SIG-M5 treated with dmso at 0.1 percent for 504 hours (cell line): ENCODE measurements around the gene UMODL1.

ENCODE experiments used
- DNase-seq: peaks from one replicate; lab custom pipeline; 2025; ENCODE audit not compliant: unreplicated experiment; lab: John Stamatoyannopoulos, UW

Gene UMODL1

GRCh38 chr21:42038826-42039425 is 32.2 kb upstream of the UMODL1 start:
- DNase-seq, result no peak

- DNase-seq, result no peak
Observed at GRCh38 chr21:42039470-42039901, 31.6 kb upstream of the UMODL1 start.

- no peak for DNase-seq
Observed at GRCh38 chr21:42039911-42040351, 31.2 kb upstream of the UMODL1 start.

GRCh38 chr21:42040411-42041180 is 30.5 kb upstream of the UMODL1 start:
- DNase-seq, result no peak

DNA sequence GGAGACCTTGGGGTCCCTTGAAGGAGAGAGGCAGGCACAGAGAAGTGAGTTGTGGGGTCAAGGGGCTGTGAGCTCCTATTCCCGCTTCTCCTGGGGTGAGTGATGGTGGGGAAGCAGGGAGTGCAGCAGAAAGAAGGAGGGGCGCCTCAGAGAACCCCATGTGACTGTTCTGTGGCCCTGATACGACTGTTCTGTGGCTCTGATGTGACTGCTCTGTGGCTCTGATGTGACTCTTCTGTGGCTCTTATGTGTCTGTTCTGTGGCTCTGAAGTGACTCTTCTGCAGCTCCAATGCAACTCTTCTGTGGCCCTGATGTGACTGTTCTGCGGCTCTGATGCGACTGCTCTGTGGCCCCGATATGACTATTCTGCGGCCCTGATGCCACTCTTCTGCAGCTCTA is 29.9 kb upstream of the UMODL1 start:
- DNase-seq, result no peak

DNA sequence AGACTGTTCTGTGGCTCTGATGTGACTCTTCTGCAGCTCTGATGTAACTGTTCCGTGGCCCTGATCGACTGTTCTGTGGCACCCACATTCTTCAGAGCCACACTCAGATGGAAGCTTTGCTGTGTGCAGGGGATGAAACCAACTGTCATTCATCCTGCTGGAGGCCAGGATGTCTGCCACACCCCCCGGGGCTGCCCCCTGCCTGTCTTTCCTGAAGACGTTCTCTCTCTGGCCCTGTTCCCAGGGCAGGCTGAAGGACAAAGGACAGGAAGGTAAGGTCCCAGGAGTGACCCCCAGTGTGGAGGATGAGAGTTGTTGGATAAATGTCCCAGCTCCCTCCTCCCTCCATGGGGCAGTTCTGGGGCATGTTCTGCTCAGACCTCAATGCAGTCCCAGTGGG is 29.4 kb upstream of the UMODL1 start:
- no peak for DNase-seq

- DNase-seq, result no peak
Observed at GRCh38 chr21:42042651-42043050, 28.5 kb upstream of the UMODL1 start.

DNA sequence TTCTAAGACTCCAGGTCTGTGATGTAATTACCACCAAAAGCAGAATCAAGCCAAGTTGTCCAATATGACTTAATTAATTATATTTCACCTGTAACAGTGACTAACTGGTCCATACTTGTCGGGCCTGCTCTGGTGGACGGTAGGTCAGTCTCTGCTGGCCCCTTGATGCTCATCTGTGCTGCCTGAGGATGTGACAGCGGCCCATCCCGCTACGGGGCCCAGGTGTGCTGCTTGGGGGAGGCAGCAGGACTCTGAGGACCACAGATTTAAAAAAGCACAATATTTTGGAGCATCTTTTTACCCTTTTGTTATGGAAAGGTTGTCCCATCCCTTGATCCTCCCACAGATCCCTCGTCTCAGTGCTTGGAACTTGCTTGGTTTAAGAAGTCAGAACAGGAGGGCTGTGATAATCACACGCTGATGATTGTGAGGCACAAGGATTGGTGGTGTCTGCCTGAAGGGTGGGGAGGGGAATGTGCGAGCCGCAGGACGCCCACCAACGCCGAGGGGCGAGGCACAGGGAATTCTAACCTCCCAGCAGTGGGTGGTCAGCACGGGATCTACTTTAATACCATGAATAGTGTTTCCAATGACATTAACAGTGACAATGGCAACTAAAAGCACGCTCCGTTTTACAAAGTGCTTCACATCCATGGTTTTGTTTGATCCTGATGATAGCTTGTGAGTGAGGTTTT is 27.8 kb upstream of the UMODL1 start:
- DNase-seq, result no peak

- DNase-seq, result no peak
Observed at GRCh38 chr21:42043961-42044360, 27.2 kb upstream of the UMODL1 start.

- peak; percentile 24 for DNase-seq
Observed at GRCh38 chr21:42044871-42045495, 26.1 kb upstream of the UMODL1 start.

DNA sequence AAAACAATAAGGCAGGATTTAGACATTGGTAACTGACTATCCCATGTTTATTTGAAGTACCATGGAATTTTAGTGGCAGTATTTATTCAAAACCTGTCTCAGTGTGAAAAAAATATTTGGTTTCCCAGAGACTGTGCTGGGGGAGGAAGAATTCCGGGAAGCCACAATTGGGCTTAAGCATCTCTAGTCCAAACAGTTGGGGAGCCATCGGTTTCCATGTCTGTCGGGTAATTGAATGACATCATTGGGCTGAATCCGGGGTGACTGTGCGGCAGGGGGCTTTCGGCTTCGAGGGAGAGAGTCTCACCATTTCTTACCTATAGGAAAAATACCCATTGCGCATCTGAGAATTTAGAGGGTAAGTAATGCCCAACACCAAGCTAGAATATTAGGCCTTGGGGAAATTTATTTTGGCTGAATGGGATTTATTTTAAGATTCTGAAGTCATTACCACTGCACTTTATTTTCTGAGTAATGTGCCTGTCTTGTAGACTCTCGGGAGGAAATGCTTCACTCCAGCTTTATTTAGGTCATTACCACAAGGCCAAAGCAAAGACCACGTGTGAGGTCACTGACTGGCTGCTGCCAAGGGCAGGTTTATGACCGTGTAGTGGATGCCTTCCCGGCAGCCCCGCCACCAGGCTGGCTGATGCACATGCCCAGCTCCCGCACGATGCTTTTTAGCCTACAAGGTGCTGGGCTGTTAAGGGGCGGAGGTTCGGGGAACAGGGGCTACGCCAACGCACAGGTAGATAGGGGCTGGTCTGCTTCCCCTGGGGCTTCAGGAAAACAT is 23.1 kb upstream of the UMODL1 start:
- DNase-seq, result no peak

DNA sequence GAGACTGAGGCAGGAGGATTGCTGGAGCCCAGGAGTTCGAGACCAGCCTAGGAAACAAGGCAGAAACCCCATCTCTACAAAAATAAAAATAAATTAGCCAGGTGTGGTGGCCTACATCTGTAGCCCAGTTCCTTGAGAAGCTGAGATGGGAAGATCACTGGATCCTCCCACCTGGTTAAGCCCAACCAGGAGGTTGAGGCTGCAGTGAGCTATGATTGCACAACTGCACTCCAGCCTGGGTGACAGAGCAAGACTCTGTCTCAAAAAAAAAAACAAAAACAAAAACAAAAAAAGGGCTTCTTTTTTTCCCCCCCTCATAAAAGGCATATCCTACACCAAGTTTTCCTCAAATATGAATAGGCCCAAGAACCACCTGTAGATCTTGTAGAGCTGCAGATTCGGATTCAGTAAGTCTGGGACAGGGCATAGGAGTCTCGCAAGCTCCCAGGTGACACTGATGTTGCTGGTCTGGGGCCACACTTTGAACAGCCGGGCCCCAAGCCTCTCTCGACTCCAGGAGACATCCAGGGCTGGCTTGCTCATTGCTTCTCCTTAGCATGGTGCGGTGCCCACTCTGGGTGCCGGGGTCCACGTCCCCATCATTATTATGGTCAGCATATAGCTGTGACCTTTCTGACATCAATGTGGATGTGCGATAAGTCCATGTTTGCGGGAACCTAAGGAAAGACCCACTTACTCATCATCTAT is 22.1 kb upstream of the UMODL1 start:
- no peak for DNase-seq

DNA sequence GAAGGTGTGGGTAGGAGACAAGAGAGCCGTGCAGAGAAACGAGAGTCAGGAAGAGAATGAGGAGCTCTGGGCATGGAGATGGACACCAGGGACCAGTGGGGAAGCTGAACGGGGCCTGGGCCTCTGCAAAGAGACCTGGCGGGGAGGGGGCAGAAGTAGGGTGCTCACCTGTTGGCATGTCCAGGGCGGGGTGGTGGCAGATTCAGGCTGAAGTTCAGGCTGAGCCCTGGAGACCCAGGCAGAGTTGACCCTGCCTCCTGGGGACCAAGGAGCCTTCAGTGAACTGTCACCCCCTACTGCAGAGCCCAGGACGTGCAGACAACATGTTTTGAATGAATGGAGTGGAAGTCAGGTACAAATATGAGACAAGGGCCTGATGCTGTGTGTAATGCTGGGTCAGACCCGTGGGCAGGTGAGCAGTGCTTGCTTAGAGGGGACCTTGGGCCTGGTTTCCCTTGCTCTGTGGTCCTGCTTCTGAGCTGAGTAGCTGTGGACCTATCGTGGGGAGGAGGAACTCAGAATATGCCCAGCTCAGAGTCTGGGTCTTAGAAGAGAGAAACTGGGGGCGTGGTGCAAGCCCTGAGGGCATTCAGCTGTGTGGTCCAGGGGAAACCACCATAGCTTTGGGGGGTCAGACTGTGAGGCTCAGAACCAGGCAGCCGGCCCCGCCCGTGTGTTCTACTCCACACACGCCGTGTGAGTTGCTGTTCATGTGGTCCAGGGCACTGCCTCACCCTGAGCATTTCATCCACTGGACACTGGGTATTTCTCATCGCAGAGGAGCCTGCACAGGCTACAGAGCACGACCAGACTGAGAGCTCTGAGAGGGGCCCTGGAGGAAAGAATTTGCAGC is 21.3 kb upstream of the UMODL1 start:
- no peak for DNase-seq

DNA sequence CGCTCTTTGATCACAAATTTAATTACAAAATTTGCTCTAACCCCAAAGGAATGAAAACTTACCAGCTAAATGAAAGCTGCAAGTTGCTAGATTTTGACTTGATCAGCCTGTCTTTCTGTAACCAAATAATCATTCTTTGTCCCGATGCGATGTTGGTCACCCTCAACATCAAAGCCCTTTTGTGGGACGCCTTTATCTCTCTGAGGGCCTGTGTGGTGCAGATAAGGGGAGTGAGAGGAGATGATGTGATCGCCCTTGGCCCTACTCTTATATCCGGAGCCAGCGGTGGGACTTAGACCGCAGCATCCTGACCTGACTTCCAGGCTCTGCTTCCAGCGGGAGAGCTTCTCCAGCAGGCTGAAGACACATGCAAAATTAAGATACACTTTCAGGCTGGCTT is 19.3 kb upstream of the UMODL1 start:
- no peak for DNase-seq

GRCh38 chr21:42055425-42055824 is 15.7 kb upstream of the UMODL1 start:
- no peak for DNase-seq

DNA sequence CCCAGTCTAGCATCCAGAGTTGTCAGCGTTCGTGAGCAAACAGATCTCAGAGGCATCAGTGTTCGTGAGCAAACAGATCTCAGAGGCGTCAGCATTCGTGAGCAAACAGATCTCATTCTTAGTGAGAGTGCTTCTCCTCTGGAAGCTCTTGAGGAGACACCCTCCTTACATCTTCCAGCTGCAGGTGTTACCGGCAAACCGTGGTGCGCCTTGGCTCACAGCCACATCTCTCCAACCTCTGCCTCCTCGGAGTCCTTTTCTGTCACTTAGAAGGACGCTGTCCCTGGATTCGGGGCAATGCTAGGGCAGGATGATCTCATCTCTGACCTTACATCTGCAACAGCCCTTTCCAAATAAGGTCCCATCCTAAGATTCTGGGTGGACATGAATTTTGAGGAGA is 14.6 kb upstream of the UMODL1 start:
- peak; percentile 36 for DNase-seq

DNA sequence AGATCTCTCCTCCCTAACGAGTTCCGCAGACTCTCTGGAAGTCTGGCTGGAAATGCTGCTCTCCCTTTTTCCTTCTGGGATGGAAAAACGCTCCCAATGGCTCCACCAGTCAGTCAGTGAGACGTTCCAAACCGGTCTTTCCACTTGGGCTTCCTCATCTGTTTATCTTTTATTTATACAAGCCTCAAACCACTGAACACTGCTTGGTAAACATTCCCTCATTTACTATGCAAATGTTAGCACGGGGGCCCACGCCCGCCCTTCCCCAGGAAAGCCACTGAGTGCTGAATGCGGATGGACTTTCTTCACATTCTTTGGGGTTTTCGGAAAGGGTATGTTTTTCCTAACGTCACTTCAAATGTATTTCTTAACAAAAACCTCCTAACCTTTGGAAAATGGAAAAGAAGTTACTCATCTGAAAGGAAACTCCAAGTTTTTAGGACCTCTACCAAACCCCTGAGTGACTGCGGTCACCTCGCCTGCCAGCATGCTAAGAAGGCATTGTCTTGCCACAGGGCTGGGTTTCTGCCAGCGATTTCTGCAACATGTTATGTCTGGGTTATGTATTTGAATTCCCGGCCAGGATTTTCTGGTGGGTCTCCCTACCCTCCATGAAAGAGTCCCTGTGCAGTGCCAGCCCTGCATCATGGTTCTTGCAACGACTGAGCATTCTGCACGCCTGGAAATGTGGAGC is 14.0 kb upstream of the UMODL1 start:
- peak; percentile 80 for DNase-seq

- DNase-seq, result no peak
Observed at GRCh38 chr21:42057851-42058437, 13.2 kb upstream of the UMODL1 start.
